Esophagus squamous epithelium (tissue), 4 donors: ENCODE data around the gene LRRC31.

Source experiments
- POLR2A ChIP-seq, 4 donors: fragments of 450-650 bp; IDR thresholded peaks; one replicate each; pipeline ENCODE4 v1.6.1; 2017; ENCODE audit warnings: antibody characterized with exemption in 4 of 4, mild to moderate bottlenecking in 4 of 4, moderate library complexity in 3 of 4
- TF ChIP-seq, protein P1 (sequence below), 6 experiments: fragments of 450-650 bp in 4 of 6; fragments of 200-600 bp in 2 of 6; sonication (generic) in 2 of 6; IDR thresholded peaks; one replicate each; pipeline ENCODE4 v1.5.1; 2016 to 2019; ENCODE audit warnings: antibody characterized with exemption in 6 of 6, mild to moderate bottlenecking in 4 of 6, moderate library complexity in 4 of 6

DNA sequence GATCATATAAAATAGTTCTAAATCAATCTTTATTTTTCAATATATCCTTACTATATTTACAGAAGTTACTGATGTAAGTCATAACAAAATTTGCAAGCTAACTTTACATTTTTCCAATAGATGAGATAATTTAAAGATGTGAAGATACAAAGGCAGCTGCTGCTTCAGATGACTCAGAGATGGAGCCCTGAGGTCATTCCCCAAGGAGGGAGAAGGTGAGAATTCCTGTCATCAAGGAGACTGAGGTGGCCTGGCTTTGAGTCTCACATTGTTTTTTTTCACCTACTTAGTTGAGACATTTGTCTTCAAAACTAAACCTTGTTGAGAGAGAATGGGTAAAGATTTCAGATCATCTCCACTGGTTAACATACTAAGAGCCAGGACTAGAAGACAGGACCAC, 37.7 kb upstream of the LRRC31 start:
- TF ChIP-seq, protein P1, sequence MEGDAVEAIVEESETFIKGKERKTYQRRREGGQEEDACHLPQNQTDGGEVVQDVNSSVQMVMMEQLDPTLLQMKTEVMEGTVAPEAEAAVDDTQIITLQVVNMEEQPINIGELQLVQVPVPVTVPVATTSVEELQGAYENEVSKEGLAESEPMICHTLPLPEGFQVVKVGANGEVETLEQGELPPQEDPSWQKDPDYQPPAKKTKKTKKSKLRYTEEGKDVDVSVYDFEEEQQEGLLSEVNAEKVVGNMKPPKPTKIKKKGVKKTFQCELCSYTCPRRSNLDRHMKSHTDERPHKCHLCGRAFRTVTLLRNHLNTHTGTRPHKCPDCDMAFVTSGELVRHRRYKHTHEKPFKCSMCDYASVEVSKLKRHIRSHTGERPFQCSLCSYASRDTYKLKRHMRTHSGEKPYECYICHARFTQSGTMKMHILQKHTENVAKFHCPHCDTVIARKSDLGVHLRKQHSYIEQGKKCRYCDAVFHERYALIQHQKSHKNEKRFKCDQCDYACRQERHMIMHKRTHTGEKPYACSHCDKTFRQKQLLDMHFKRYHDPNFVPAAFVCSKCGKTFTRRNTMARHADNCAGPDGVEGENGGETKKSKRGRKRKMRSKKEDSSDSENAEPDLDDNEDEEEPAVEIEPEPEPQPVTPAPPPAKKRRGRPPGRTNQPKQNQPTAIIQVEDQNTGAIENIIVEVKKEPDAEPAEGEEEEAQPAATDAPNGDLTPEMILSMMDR (IDR thresholded peaks at IDR 0.05) = no peak
- TF ChIP-seq POLR2A (IDR thresholded peaks at IDR 0.05) = no peak
